Activated T-helper 1 cell treated with anti-CD3 and anti-CD28 coated beads, Interleukin-12 subunit alpha, Interleukin-12 subunit beta, Interleukin-2, Interleukin-4 antibody, amounts not matched to agents 30 ng/mL and 10 ng/mL and 1 ng/mL, durations not matched to agents 14 hours and 24 hours and 36 hours (primary cell): Measurements from ENCODE around the gene PCBP4. TPM values are rescaled to one million over a fixed set of nuclear protein-coding genes. Genes with fewer than 3 reads are reported as not detected.
A peak's percentile ranks its signal among the peaks of the same experiment; 100 is the strongest.
"Not testable (repeated sequence)": the region's sequence is repeated elsewhere in the genome, so short reads cannot be mapped to it uniquely, and the experiment has no call there.

Experiments used
- DNase-seq: peaks from one replicate; pipeline ENCODE4 v3.0.0; 2021; ENCODE audit warnings: low spot score
- H3K27ac Mint-ChIP-seq: one replicate; pipeline ENCODE4 v1.8.0; 2021; ENCODE audit warnings: mild to moderate bottlenecking, mixed read lengths
- H3K27me3 Mint-ChIP-seq: one replicate; pipeline ENCODE4 v1.8.0; 2022; ENCODE audit warnings: mild to moderate bottlenecking, moderate library complexity, mixed read lengths; ENCODE audit not compliant: insufficient read depth
- H3K36me3 Mint-ChIP-seq: one replicate; pipeline ENCODE4 v1.8.0; 2021; ENCODE audit warnings: low read depth, mixed read lengths
- H3K4me1 Mint-ChIP-seq: one replicate; pipeline ENCODE4 v1.8.0; 2021; ENCODE audit warnings: low read depth, mixed read lengths
- H3K4me3 Mint-ChIP-seq: one replicate; pipeline ENCODE4 v1.8.0; 2021; ENCODE audit warnings: mild to moderate bottlenecking, moderate library complexity, mixed read lengths
- H3K9me3 Mint-ChIP-seq: one replicate; pipeline ENCODE4 v1.8.0; 2021; ENCODE audit warnings: mixed read lengths
- intact Hi-C: fragments of 100-400 bp; cut with micrococcal nuclease; formaldehyde crosslinking; loops from one replicate; pipeline ENCODE4 v1.15.1; 2024
- total RNA-seq: library from RNA; stranded (reverse); gene quantifications from 2 replicates; pipeline ENCODE4 v1.2.3, GENCODE V29; 2022

The PCBP4 gene
- total RNA-seq, 1 donor from 2014 or later: 14.8 TPM

DNA sequence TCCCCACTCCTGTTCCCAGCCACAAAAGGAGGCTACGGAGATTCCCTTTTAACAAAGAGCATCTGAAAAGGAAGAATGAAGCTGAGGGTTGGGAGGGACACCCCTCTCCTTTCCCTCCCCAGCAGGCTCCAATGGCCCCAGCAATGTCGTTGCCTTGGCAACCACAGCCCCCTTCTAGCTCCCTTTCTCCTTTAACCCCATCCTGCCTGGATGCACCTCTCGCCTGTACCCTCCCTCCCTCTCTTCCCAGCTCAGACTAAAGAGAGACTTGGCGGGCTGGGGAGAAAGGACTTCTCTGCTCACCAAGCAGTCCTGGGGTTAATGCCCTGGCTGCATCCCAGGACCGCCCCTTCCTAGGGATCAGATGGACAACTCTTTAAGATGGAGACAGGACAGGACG is 35.5 kb upstream of the PCBP4 start:
- intact Hi-C loops: loop anchor here (5.0 kb wide), 1 partner anchor 220 kb away; no protein-coding TSS in a partner anchor
- DNase-seq: no peak
- no peak overlapping the region for H3K4me3 Mint-ChIP-seq
- H3K4me1 Mint-ChIP-seq: peaks cover 7% of the 10 kb centered on the region
- no peak overlapping the region for H3K27ac Mint-ChIP-seq
- H3K9me3 Mint-ChIP-seq: no peaks in the 10 kb centered on the region
- peaks cover 4% of the 10 kb centered on the region for H3K27me3 Mint-ChIP-seq
- no peaks in the 10 kb centered on the region for H3K36me3 Mint-ChIP-seq

DNA sequence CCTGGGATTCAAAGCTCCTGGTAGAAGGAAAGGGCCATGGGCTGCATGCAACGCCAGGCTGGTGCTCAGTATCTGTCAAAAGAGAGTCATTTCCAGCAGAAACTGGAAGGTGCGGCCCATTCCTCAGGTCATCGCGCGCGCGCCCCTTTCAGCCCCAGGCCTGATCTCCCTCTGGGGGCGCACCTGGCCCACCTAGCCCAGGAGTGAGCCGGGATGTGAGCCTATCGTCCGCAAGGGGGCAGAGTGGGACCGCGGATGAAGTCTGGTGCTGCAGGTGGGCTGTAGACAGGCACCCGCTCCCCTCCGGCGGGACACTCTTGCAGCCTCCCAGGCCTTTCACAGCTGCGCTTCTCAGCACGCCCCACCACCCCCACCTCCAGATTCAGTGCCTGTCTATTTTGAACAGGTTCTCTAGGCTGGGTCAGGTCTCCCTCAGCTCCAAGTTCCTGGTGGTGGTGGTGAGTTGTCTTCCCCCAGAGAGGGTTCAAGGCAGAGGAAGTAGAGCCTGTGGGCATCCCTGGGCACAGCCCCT is 34.3 kb upstream of the PCBP4 start:
- H3K27ac Mint-ChIP-seq: no peak overlapping the region
- no peaks in the 10 kb centered on the region for H3K9me3 Mint-ChIP-seq
- intact Hi-C loops: loop anchor here (1.0 to 5.0 kb wide), 6 partner anchors 52 to 337 kb away; no protein-coding TSS in a partner anchor
- no peaks in the 10 kb centered on the region for H3K36me3 Mint-ChIP-seq
- no peak overlapping the region for H3K4me3 Mint-ChIP-seq
- peaks cover 7% of the 10 kb centered on the region for H3K4me1 Mint-ChIP-seq
- H3K27me3 Mint-ChIP-seq: peaks cover 9% of the 10 kb centered on the region
- DNase-seq: peak; percentile 77

DNA sequence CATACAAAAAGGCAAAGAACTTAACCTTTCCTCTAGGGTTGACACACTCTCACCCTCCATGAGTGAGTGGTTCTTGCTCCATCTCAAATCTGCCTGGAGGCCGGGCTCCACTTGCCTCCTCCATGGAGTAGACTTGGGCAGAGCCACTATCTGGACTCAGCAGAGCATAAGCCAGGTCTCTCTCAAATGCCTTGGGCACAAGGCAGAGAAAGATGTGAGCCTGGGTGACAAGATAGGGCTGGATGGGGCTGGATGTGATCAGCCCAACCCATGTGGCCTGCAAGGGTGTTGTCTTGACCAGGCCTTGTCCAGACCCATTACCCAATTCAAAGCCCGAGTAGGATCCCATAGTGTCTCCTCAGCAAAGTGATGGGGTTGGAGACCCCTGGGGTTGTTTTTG is 32.6 kb upstream of the PCBP4 start:
- H3K4me3 Mint-ChIP-seq: no peak overlapping the region
- H3K27ac Mint-ChIP-seq: no peak overlapping the region
- peaks cover 9% of the 10 kb centered on the region for H3K27me3 Mint-ChIP-seq
- peaks cover 15% of the 10 kb centered on the region for H3K4me1 Mint-ChIP-seq
- intact Hi-C loops: loop anchor here (2.0 to 10.0 kb wide), 4 partner anchors 197 to 1645 kb away; partner anchors contain the start of genes ALAS1, CYB561D2, NPRL2 and TMEM115
- no peak for DNase-seq
- peaks cover 10% of the 10 kb centered on the region for H3K36me3 Mint-ChIP-seq
- no peaks in the 10 kb centered on the region for H3K9me3 Mint-ChIP-seq

DNA sequence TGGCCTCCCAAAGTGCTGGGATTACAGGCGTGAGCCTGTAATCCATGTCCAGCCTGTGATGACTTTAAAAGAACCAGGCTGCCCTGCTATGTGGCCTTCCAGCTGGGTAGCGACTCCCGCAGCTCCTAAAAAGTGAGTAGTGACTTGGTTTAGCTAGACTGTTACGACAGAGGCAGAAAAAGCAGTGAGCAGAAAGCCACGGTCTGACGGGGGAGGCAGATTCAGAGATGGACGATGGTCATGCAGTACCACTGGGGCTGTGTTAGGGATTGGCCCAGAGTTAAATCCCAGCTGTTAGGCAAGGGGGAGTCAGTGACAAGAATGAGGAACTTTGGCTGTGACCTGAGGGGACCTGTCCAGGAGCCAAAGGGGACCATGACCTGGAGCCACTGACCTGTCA is 31.5 kb upstream of the PCBP4 start:
- peaks cover 20% of the 10 kb centered on the region for H3K36me3 Mint-ChIP-seq
- DNase-seq: no peak
- intact Hi-C loops: loop anchor here (5.0 to 10.0 kb wide), 2 partner anchors 199 to 1644 kb away; partner anchors contain the start of genes ALAS1, CYB561D2, NPRL2 and TMEM115
- no peak overlapping the region for H3K4me3 Mint-ChIP-seq
- H3K27ac Mint-ChIP-seq: no peak overlapping the region
- H3K9me3 Mint-ChIP-seq: no peaks in the 10 kb centered on the region
- H3K27me3 Mint-ChIP-seq: peaks cover 9% of the 10 kb centered on the region
- peaks cover 26% of the 10 kb centered on the region for H3K4me1 Mint-ChIP-seq

DNA sequence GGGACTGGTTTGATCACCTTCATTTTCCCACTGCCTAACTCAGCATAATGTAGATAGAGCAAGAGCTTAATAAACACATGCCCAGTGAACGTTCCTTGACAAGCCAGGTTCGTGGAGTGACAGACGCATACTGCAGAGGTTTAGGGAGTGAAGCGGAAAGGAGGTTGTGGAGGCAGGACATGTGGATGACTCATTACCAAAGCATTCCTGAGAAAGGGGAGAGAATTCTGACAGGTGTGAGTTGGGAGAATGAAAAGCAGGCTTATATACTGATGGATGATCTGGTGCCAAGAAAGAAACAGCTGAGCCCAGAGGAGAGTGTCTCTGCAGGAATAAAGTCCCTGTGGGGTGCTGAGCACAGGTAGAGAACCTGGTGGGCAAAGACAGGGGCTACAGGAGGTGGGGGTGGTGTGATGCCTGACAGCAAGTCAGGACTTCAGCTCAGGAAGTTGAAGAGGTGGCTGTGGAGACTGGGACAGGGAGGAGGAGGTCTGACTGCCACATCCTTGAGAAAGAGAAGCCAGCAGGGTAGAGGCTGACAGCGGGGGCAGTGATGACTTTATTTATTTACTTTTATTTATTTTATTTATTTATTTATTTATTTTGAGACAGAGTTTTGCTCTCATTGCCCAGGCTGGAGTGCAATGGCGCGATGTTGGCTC is 30.8 kb upstream of the PCBP4 start:
- no peak for DNase-seq
- intact Hi-C loops: loop anchor here (5.0 to 10.0 kb wide), 2 partner anchors 199 to 1643 kb away; partner anchors contain the start of genes ALAS1, CYB561D2, NPRL2 and TMEM115
- H3K36me3 Mint-ChIP-seq: peaks cover 25% of the 10 kb centered on the region
- H3K27me3 Mint-ChIP-seq: peaks cover 9% of the 10 kb centered on the region
- peaks cover 26% of the 10 kb centered on the region for H3K4me1 Mint-ChIP-seq
- no peak overlapping the region for H3K27ac Mint-ChIP-seq
- H3K4me3 Mint-ChIP-seq: no peak overlapping the region
- no peaks in the 10 kb centered on the region for H3K9me3 Mint-ChIP-seq

DNA sequence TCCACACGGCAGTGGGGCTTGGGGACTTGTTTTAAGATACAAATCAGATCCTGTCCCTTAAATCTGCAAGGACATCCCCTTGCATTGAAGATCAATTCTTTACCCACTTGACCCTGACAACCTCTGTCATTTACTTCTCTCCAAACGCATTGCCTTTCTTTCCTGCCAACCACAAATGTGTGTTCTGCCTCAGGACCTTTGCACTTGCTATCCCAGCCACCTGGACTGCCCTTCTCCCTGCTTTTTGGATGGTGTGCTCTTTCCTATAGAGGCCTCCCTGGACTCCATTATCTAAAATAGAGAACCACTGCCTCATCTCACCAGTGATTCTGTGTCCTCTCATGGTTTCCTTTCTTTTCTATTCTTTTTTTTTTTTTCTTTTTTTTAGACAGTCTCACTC is 29.9 kb upstream of the PCBP4 start:
- Mint-ChIP-seq H3K4me3 (no peak overlapping the region), H3K27me3 (peaks cover 9% of the 10 kb centered on the region), H3K27ac (peak overlapping the region; percentile 30), H3K4me1 (peaks cover 31% of the 10 kb centered on the region), H3K36me3 (peaks cover 33% of the 10 kb centered on the region), H3K9me3 (no peaks in the 10 kb centered on the region)
- intact Hi-C loops: loop anchor here (5.0 to 10.0 kb wide), 2 partner anchors 200 to 1642 kb away; partner anchors contain the start of genes ALAS1, CYB561D2, NPRL2 and TMEM115
- no peak for DNase-seq

DNA sequence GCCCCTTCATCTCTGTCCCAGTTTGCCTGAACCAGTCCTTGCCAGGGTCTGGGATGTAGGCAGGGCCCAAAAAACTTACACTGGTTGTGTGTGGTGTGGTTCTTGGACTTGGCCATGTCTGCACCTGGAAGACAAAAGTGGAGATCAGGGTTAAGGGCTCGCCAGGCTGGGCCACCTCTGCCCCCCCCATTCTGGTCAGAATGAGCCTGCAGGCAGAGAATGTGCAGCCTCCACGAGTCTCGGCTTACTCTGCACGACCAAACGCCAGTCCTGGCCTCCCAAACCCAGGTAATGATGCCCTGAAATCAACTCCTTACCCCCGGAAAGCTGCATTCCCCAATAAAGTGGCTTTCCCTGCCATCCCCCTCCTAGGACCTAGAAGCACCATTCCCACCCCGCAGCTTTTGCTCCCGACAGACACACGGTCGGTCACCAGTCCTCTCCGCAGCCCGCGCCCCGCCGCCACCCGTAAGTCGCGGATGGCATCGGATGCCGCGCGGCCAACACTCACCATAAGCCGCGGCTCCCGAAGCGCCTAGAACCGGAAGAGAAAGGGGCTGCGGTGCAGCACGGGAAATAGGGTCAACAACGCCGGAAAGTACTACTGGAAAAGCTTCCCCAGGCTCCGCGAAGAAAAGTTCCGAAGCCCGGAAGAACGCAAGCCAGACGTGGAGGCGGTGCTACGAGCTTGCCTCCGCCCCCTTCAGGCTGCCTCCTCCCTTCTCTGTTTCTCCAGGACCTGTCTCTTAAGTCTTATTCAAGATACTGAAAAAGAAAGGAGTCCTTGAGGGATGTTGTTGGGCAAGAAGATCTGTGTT is 28.3 kb upstream of the PCBP4 start, which contains the start of gene RPL29:
RPL29 (minus strand) TSS at position 550 of the 818 bp plus-strand sequence; CDS start at position 116, 434 bp downstream.
- intact Hi-C loops: loop anchor here (1.0 to 10.0 kb wide), 9 partner anchors 12 to 1641 kb away; partner anchors contain the start of genes ABHD14B, ACY1, ALAS1 and CYB561D2
- no peaks in the 10 kb centered on the region for H3K9me3 Mint-ChIP-seq
- H3K4me3 Mint-ChIP-seq: peak within 1 kb of the TSS; percentile 98
- peak; percentile 88 for DNase-seq
- H3K4me1 Mint-ChIP-seq: peaks cover 24% of the 10 kb centered on the region
- H3K27ac Mint-ChIP-seq: peak within 1 kb of the TSS; percentile 100
- peaks cover 37% of the 10 kb centered on the region for H3K36me3 Mint-ChIP-seq
- H3K27me3 Mint-ChIP-seq: peaks cover 5% of the 10 kb centered on the region

DNA sequence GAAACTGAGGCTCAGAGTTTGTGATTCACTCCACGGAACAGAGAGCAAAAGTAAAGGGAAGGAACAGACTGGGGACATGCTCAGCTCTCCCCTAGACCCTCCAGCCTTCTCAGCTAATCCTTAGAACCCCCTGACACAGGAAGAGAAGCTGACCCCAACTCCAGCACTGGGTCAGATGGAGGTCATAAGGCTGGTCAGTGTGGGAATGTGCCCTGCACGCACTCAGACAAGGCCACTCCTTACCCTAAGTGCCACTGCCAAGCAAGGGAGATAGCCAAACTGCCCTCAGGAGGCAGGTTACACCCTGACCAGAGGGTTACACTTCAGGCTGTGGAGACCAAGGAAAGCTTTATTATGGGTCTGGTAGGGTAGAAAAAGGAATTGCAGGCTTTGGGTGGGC is 27.3 kb upstream of the PCBP4 start:
- peaks cover 37% of the 10 kb centered on the region for H3K36me3 Mint-ChIP-seq
- H3K9me3 Mint-ChIP-seq: no peaks in the 10 kb centered on the region
- H3K27ac Mint-ChIP-seq: peak overlapping the region; percentile 100
- peaks cover 24% of the 10 kb centered on the region for H3K4me1 Mint-ChIP-seq
- DNase-seq: no peak
- peak overlapping the region; percentile 98 for H3K4me3 Mint-ChIP-seq
- intact Hi-C loops: loop anchor here (2.0 to 10.0 kb wide), 3 partner anchors 160 to 1640 kb away; partner anchors contain the start of genes CYB561D2, NPRL2, POC1A and TMEM115
- peaks cover 5% of the 10 kb centered on the region for H3K27me3 Mint-ChIP-seq

DNA sequence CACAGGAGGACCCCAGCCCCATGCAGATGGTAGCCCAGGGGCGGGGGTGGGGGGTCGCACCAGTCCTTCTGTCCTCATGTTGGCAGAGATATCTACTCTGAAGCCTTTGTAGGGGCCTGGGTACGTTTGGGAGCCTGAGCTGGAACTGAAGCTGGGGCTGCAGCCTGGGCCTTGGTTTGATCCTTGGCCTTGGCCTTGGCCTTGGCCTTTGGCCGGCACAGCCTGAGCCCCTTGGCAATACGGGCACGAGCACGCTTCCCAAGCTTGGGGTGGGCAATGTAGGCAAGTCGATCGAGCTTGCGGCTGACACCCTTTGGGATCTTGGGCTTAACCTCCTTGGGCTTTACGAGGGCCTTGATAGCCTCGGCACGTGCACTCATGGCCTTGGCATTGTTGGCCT is 26.4 kb upstream of the PCBP4 start:
- H3K4me3 Mint-ChIP-seq: peak overlapping the region; percentile 98
- H3K4me1 Mint-ChIP-seq: peaks cover 24% of the 10 kb centered on the region
- DNase-seq, H3K9me3 Mint-ChIP-seq, H3K27me3 Mint-ChIP-seq: not testable (repeated sequence)
- H3K36me3 Mint-ChIP-seq: peaks cover 37% of the 10 kb centered on the region
- intact Hi-C loops: loop anchor here (2.0 to 10.0 kb wide), 3 partner anchors 161 to 1639 kb away; partner anchors contain the start of genes CYB561D2, NPRL2, POC1A and TMEM115
- H3K27ac Mint-ChIP-seq: peak overlapping the region; percentile 100

DNA sequence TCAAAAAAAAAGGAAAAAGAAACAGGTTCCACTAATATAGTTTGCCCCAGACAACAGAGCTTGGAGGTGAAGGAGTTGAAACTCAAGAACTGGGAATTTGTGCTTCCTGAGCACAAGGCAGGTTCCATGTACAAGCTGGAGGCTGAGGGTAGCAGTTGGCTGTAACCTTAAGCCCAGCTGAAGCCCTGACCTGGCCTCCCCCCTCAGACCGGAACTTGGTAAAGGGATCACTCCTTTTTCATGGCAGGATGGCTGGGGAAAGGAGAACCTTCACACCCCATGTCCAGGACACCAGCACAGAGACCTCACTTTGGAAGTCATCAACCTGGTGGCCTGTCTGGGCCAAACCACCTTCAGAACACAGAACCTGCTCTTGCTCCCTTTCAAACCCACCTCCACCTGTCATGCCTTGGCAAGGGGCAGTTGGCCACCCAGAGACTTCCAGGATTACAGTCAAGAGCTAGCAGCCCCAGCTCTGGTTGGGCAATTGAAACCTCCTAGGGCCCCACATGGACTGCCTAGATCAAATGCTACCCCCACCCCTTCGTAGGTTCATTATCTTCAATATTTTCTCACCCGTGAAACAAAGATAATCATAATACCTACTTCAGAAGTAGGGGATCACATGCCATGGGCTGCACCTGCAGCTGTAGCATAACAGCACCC is 24.9 kb upstream of the PCBP4 start:
- Mint-ChIP-seq H3K36me3 (peaks cover 37% of the 10 kb centered on the region), H3K27me3 (peaks cover 4% of the 10 kb centered on the region), H3K4me1 (peaks cover 24% of the 10 kb centered on the region), H3K27ac (no peak overlapping the region), H3K4me3 (no peak overlapping the region), H3K9me3 (no peaks in the 10 kb centered on the region)
- intact Hi-C loops: loop anchor here (10.0 kb wide), 1 partner anchor 1637 kb away; the partner anchor contains the start of genes CYB561D2, NPRL2 and TMEM115
- DNase-seq: no peak

DNA sequence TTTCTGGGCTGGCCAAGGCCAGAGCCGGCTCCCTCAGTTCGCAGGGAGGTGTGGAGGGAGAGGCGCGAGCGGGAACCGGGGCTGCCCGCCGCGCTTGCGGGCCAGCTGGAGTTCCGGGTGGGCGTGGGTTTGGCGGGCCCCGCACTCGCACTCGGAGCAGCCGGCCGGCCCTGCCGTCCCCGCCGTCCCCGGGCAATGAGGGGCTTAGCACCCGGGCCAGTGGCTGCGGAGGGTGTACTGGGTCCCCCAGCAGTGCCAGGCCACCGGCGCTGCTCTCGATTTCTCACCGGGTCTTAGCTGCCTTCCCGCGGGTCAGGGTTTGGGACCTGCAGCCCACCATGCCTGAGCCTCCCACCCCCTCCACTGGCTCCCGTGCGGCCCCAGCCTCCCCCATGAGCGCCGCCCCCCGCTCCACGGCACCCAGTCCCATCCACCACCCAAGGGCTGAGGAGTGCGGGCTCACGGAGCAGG is 23.3 kb upstream of the PCBP4 start:
- not testable (repeated sequence) for H3K9me3 Mint-ChIP-seq, DNase-seq, H3K27ac Mint-ChIP-seq, H3K27me3 Mint-ChIP-seq, H3K4me3 Mint-ChIP-seq
- peaks cover 33% of the 10 kb centered on the region for H3K36me3 Mint-ChIP-seq
- intact Hi-C loops: loop anchor here (10.0 kb wide), 1 partner anchor 1636 kb away; the partner anchor contains the start of genes CYB561D2, NPRL2 and TMEM115
- H3K4me1 Mint-ChIP-seq: peaks cover 19% of the 10 kb centered on the region
